Effector CD4-positive, alpha-beta T cell (primary cell): ENCODE data around the gene LRCH3.
"Not testable (repeated sequence)": the region's sequence is repeated elsewhere in the genome, so short reads cannot be mapped to it uniquely, and the experiment has no call there.

Experiments
- DNase-seq: peaks from one replicate; pipeline ENCODE4 v3.0.0-alpha.2; 2020

Gene LRCH3

GRCh38 chr3:197887430-197888053, 96.5 kb downstream of the LRCH3 start:
- DNase-seq: not testable (repeated sequence)

- no peak for DNase-seq
Observed at GRCh38 chr3:197888511-197888910, 97.5 kb downstream of the LRCH3 start.

- no peak for DNase-seq
Observed at GRCh38 chr3:197889204-197889930, 98.3 kb downstream of the LRCH3 start.

GRCh38 chr3:197890693-197891092, 99.6 kb downstream of the LRCH3 start:
- no peak for DNase-seq

GRCh38 chr3:197892162-197892561, 101.1 kb downstream of the LRCH3 start:
- DNase-seq: no peak

GRCh38 chr3:197896421-197896820, 105.4 kb downstream of the LRCH3 start:
- no peak for DNase-seq

- no peak for DNase-seq
Observed at GRCh38 chr3:197899833-197900478, 108.9 kb downstream of the LRCH3 start.

GRCh38 chr3:197901626-197902025, 110.6 kb downstream of the LRCH3 start:
- no peak for DNase-seq

- peak; percentile 67 for DNase-seq
Observed at GRCh38 chr3:197906023-197906849, 115.2 kb downstream of the LRCH3 start.

GRCh38 chr3:197906850-197907187, 115.8 kb downstream of the LRCH3 start:
- DNase-seq: no peak

GRCh38 chr3:197907196-197907595, 116.1 kb downstream of the LRCH3 start:
- DNase-seq: no peak

GRCh38 chr3:197908550-197908949, 117.5 kb downstream of the LRCH3 start:
- DNase-seq: not testable (repeated sequence)

- no peak for DNase-seq
Observed at GRCh38 chr3:197908957-197909701, 118.1 kb downstream of the LRCH3 start.

- no peak for DNase-seq
Observed at GRCh38 chr3:197912741-197913476, 121.9 kb downstream of the LRCH3 start.

GRCh38 chr3:197913641-197914380, 122.8 kb downstream of the LRCH3 start:
- no peak for DNase-seq

- DNase-seq: not testable (repeated sequence)
Observed at GRCh38 chr3:197921429-197922275, 130.6 kb downstream of the LRCH3 start.

- DNase-seq: no peak
Observed at GRCh38 chr3:197926418-197926817, 135.4 kb downstream of the LRCH3 start.

GRCh38 chr3:197927578-197927977, 136.5 kb downstream of the LRCH3 start:
- DNase-seq: not testable (repeated sequence)

GRCh38 chr3:197936819-197937384, 145.8 kb downstream of the LRCH3 start:
- DNase-seq: no peak
